ENCODE results near the gene C19orf85.

DNA sequence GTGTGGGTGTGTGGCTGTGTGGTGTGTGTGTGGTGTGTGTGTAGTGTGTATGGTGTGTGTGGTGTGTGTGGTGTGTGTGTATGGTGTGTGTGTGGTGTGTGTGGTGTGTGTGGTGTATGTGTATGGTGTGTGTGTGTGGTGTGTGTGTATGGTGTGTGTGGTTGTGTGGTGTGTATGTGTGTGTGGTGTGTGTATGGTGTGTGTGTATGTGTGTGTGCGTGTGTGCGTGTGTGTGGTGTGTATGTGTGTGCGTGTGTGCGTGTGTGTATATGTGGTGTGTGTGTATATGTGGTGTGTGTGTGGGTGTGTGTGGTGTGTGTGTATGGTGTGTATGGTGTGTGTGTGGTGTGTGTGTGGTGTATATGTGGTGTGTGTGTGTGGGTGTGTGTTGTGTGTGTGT, 29.5 kb downstream of the C19orf85 start:
- TF ChIP-seq GATA3 (IDR thresholded peaks at IDR 0.05; ENCODE audit: low read depth, low read length) (no peak), GATA2 (IDR thresholded peaks at IDR 0.05; ENCODE audit: low read depth, low read length) (no peak)
